Stimulated activated CD8-positive, alpha-beta memory T cell treated with anti-CD3 and anti-CD28 coated beads, Interleukin-7, amount 100 ng/mL, for 4 hours (primary cell): Measurements from ENCODE around the gene CTRB1.
"Not testable (repeated sequence)": the region's sequence is repeated elsewhere in the genome, so short reads cannot be mapped to it uniquely, and the experiment has no call there.

Source experiments
- DNase-seq, 2 donors: peaks; one replicate each; pipeline ENCODE4 v3.0.0-alpha.2; 2020; ENCODE audit warnings: low read depth in 2 of 2

The CTRB1 gene

GRCh38 chr16:75254359-75254837 is 35.6 kb downstream of the CTRB1 start:
- no peak for DNase-seq

DNA sequence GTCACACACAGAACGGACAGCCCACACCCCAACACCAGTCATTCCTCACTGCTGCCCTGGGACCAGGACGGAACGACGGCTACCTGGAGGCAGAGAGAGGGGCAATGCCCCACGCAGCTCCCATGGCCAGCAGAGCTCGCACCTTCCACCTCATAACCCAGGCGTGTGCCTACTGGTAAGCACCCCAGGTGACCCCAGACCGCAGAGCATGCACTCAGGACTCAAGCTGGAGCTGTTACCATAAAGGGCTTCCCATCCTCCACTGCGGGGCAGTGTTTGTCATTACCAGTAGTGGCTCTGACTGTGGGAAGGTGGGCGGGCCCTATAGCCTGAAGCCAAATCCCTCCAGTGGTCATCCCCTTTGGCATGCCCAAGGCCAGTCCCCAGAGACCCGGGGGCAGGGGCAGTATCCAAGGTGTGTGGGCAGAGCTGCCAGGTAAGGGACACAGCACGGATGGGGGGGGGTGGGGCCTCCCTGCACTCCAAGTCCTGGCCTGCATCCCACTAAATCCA is 37.3 kb downstream of the CTRB1 start:
- no peak for DNase-seq

DNA sequence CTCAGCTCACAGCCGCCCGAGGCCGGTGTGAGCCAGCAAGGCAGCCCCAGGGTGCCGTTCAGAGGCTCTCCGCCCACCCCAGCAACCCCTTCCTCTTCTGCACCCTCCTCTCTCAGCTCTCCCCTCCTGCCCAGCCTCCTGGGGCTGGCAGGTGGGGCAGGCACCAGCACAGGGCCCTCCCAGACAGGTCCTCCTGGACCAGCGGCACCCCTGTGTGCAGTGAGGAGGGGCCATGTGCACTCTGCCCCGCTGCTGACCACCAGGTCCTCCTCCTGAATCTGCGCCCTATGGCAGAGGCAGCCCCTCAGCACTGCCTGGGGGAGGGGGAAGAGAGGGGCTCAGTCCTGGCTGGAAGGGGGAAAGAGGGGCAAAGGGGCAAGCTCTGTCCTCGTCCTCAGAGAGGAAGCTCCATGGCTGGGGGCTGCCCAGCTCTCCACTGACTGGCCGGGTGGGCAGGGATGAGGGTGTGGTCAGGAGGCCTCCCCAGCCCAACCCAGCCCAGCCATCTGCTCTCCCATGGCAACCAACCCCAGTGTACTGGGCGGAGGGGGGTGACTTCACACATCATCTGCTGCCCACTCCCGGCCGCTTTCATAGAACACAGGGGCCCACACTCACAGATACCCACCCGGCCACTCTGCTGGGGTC is 38.0 kb downstream of the CTRB1 start:
- DNase-seq: no peak

DNA sequence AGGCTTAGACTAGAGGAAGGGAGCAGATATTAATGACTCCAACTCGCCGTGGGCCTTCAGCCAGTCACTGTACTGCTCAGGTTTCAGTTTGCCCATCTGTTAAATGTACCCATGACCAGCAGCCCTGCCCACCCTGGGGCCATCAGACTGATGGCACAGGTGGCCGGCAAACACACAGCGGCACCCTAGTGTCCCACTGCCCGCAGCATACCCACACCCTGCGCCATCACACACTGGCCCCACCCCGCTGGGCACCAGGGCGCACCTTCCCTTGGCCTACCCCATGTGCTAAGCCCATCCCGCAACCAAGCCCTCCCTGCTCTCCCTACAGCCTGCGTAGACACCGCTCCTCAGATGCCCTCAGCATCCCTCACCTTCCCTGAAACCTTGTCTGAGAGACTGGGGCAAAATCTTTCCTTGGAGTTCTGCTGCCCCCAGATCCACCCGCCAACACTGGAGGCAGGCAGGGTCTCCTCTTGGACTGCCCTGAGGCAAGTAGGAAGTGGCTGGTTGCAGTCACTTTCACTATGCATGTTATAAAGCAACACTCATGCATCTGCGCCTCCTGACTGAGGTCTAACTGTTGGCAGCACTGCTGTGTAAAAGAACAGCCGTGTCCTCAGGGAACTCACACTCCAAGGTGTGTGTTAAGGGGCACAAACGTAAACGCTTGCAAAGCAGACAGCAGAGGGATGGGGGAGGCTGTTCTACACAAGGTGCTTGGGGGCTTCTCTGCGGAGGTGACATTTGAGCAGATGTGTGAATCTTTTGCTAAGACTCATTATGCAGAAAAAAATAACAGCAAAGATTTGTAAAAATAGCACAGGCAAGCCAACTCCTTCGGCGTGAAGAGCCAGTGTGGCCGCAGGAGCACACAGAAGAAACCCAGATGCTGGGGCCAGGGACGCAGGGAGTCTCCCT is 39.4 kb downstream of the CTRB1 start:
- no peak for DNase-seq

DNA sequence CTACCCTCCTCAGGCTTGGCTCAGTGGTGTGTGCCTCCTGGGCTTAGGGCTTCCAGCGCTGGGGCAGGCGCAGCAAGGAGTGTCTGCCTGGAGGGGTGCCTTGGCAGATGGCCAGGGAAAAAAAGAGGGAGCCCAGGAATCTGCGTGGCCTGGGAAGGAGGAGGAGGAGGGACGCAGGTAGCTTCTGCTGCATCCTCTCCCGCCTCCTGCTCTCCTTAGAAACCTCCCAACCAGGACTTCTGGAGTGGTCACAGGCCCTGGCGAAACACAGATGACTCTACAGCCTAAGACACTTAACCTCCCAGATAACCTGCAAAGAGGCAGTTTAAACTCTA is 40.0 kb downstream of the CTRB1 start:
- DNase-seq: no peak

DNA sequence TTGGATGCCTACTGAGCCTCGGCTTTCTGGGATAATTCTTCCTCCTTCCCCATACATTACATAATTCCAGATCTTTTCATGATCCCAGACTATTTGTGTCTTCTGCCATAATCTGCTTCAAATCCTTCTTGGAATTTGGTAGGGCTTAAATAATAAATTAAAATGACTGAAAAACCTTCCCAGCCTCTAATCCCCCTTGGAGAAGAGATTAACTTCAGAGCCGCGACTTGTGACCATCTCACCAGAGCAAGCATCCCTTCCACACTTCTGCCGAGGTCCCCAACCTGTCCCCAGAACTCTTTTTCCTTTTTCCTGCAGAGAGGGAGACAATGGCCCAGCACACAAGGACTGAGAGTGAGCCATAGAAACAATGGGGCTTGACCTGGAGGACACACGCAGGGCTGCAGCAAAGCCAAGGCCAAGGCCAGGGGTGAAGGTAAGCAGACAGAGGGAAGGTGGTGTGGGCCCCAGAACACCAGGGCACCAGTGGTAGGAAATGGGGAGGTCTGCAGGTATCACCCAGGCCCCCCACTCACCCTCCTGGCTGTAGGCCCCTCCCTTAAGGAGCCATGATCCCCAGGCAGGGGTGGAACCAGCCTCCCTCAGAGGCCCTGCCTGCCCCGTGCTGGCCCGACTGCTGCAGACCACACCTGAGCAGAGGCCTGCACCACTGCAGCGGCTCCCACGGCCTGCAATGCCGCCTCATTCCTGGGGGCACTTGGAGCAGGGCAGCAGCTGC is 42.2 kb downstream of the CTRB1 start:
- DNase-seq: no peak

DNA sequence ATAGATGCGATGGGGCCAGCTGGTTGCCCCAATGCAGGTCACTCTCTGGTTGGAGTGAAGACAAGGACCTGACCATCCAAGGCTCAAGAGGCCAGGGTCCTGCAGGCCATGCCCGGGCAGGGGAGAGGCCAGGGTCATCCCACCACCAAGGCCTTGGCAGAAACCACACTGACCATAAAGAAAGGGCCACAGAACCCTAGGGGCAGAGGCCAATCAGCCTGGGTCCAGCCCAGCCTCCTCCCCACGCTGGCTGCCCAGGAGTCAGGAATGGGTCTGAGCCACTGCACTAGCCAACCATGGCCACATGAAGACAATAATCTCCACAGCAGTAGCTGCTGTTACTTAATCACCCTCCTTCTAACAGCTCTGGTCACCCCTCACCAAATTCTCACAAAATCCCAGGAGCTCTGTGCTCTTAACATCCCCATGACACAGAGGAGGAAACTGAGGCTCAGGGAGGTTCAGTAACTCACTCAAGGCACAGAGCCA is 42.8 kb downstream of the CTRB1 start:
- DNase-seq: no peak

GRCh38 chr16:75262104-75262799 is 43.5 kb downstream of the CTRB1 start:
- no peak for DNase-seq

DNA sequence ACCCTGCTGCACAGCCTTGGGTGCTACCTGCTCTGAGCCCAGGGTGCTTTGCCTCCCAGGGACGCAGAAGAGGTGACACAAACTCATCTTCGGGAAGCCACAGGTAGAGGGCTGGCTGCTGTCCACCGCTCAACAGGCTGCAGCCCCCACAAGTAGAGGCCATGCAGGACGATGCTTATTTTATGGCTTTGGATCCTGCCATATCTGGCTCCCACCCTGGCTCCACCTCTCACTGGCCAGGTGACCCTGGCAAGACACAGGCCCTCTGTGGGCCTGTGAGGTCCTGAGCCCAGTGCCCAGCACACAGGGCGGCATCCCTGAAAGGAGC is 44.0 kb downstream of the CTRB1 start:
- no peak for DNase-seq

GRCh38 chr16:75263291-75263962 is 44.6 kb downstream of the CTRB1 start:
- DNase-seq: no peak

GRCh38 chr16:75263963-75264445 is 45.2 kb downstream of the CTRB1 start:
- no peak for DNase-seq

DNA sequence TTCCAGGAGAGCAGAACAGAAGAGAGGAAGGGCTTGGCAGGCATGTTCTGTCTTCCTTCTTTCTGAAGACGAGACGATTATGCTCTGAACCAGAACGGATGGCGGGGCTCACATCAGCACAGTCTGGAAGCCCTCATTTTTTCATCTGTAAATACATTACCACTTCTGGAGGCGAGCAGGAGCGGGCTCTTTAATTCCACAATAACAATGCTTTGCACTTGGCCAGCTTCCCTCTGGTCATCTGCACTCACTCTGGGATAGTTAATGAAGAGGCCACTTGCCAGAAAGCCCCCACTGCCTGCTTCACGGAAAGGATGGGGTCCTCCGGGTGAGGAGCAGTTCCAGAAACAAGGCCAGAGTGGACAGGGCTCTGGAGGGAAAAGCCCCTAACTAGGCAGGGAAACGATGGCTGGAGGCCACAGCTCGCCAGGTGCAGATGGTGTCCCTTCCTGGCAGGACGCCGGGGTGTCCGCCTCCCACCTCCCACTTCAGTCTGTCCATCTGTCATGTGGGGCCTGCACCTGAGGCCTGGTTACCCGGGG is 45.7 kb downstream of the CTRB1 start:
- no peak for DNase-seq

- no peak for DNase-seq
Observed at GRCh38 chr16:75264999-75265910, 46.5 kb downstream of the CTRB1 start.

- DNase-seq: no peak
Observed at GRCh38 chr16:75265911-75266701, 47.3 kb downstream of the CTRB1 start.

- no peak for DNase-seq
Observed at GRCh38 chr16:75266738-75267630, 48.2 kb downstream of the CTRB1 start.

GRCh38 chr16:75267631-75268264 is 49.0 kb downstream of the CTRB1 start:
- DNase-seq: no peak

DNA sequence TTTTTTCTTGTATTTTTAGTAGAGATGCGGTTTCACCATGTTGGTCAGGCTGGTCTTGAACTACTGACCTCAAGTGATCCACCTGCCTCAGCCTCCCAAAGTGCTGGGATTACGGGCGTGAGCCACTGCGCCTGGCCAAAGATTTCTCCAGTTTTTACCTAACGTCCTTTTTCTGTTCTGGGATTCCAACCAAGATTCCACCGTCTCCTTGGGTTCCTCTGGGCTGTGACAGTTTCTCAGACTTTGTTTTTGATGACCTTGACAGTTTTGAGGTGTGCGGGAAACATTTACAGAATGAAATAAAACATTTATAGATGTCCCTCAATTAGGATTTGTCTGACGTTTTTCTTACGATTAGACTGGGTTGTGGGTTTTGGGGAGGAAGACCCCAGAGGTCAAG is 50.6 kb downstream of the CTRB1 start:
- not testable (repeated sequence) for DNase-seq
